NCI-H2171 treated with DMSO at 0.1 percent for 48 hours (cell line): Measurements from ENCODE around the gene FAM221B.

Experiments
- DNase-seq: peaks from one replicate; lab custom pipeline; 2025; lab: John Stamatoyannopoulos, UW

Gene FAM221B, protein sequence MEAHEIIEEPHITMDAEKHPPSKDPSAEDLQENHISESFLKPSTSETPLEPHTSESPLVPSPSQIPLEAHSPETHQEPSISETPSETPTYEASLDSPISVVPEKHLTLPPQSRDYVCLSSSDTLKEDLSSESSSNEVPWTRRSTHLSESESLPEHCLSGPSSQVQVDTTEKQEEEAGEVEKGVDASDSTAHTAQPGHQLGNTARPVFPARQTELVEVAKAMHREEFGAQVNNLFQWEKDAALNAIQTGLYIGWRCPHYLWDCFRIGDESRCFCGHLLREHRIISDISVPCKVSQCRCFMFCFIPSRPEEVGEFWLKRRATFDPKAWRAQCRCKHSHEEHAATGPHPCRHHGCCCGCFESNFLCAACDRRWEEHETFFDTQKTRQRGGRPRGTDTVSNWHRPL

DNA sequence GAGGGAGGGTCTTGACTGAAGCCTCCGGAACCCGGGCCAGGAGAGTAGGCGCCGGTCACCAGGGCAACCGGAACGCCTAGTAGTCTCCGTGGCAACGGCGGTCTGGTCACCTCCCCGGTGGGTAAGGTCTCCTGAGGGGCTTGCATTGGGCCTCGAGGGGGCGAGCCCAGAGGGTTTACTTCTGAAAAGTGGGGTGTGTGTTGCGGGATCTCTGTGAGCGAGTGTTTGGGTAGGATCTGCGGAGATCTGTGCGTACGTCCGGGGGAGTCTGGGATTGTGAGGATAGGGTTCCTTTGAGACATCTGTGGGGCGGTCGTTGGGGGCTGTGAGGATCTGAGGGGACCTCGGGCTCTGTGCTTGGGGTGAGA lies at the start of gene FAM221B:
Gene FAM221B (minus strand): TSS at position 17 of the 368 bp plus-strand sequence. CDS start 2,571 bp downstream, outside the sequence.
- DNase-seq = no peak

DNA sequence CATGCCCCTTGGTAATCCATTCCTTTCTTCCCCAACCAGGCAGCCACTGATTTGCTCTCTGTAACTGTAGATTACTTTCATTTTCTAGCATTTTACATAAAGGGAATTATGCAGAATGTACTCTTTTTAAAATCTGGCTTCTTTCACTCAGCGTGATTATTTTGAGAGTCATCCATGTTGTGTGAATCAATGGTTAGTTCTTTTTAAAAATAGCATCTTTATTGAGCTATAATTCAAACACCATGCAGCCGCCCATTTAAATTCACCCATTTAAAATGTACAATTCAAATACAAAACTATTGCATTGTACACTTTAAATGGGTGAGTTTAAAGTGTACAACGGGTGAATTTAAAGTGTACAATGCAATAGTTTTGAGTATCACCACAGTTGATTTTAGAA lies 44.0 kb upstream of the FAM221B start:
- DNase-seq = no peak

DNA sequence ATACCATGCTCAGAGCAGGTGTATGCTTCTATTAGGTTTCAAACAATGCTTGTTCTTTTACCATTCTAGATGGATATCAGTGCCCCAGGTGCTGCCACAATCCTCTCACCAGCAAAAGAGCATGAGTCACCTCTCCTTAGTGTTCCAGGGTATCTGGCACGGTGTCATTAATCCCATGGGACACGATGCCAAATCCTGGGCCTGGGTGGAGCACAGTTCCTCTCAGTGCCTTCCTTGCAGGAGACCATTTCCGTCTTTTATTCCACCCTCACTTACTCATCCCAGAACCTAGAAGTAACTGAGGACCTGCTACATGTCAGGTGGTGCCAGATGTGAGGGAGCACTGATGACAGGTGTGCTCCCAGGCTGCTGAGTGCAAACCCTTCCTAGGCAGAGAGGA lies 43.0 kb upstream of the FAM221B start:
- peak; percentile 29 for DNase-seq

DNA sequence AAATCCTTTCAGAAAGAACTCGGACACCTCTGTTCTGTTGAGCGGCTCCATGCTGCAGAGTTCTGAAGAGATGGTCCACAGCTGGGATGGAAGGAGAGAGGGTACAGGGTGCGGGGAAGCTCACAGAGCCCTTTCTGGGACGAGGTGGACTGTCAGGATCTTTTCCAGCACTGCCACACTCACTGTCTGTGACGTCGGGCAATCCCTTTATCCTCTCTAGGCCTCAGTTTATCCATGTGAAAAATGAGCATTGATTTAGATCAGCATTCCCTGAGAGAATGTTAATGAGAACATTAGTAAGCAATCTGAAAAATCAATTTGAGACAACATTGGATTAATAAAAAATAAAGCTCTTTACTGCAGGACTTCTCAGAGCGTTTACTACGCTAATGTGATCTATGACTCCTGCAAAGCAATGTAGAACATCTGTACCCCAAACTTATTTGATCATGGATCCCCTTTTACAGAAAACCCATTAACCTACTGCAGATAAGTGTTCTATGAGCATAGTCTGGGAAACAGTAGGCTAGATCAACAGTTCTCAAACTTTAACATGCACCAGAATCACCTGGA lies 41.9 kb upstream of the FAM221B start, which contains the start of gene OR13J1:
Gene OR13J1 (minus strand): TSS at position 51 of the 573 bp plus-strand sequence. CDS start 0 bp downstream, at position 51.
- no peak for DNase-seq

DNA sequence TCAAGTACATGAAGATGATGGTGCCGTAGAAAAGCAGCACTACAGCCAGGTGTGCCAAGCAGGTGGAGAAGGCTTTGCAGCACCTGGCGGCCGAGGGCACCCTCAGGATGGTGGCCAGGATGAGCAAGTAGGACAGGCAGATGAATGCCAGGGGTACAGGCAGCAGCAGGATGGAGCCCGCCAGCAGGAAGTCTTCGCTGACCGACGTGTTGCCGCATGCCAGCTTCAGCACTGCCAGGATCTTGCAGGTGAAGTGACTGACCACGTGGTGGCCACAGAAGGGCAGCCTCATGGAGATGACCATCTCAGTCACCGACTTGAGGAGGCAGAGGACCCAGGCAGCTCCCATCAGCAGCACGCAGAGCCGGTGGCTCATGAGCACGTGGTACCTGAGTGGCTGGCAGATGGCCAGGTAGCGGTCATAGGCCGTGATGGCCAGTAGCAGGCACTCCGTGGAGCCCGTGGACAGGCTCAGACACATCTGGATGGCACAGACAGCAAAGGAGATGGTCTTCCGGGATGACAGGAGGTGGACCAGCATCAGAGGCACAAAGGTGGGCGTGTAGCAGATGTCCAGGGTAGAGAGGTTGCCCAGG lies 41.2 kb upstream of the FAM221B start:
- no peak for DNase-seq

DNA sequence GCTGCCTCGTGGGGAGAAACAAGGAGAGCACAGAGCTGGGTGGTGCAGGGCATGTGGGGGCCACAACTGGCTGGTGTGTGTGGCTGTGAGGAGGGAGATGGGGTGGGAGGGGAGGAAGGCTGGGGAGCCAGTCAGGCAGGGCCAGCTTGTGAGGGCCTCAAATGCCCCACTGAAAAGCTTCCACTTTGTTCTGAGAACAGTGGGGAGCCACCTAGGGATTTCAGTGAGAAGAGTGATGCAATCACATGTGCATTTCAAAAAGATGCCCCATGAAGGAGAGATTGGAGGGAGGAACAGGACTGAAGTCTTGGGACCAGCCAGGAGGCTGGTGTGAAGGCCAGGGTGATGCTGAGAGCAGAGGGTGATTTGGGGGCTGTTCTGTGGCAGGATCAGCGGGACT lies 40.4 kb upstream of the FAM221B start:
- DNase-seq = no peak

DNA sequence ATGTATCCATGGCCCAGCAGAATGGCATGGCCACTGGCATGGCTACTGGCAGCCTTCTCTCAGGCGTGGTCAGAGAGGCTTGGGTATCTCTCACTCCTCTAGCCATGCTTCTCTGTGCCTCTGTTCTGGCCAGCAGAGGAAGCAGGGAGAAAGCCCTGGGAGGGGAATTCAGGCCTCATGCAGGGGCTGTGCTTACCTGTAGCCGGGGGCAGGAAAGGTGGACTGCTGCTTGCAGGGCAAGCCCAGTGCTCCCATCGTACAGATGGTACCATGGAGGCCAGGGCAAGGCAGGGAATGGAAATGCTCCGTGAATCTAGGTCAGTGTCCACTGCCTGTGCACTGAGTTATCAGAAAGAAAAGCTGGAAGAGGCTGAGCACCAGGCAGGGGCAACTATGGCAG lies 39.0 kb upstream of the FAM221B start:
- DNase-seq = no peak

DNA sequence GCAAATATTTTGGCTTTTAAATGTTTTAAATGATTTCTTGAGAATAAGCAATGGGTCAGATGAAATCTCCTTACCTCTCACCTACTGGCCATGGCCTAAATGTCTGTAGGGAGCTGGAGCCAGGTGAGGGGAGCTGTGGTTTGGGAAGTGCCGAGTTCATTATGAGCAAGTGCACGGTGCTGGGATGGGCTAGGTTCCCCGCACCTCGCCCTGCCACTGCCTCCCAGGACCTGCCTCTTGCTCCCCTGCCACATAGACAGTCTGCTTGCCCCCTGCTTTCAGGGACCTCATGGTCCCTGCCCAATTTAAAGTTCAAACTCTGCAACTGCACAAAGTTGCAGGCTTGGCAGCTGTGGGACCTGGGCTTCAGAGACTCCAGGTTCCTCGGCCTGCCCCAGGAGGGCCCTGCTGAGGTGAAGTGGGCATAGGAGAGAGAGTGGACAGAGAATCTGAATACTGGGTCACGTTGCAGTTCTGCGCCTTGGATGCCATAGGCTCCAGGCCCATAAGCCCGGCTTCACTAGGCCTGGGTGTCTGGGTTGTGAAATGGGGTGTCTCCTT lies 36.2 kb upstream of the FAM221B start:
- no peak for DNase-seq

DNA sequence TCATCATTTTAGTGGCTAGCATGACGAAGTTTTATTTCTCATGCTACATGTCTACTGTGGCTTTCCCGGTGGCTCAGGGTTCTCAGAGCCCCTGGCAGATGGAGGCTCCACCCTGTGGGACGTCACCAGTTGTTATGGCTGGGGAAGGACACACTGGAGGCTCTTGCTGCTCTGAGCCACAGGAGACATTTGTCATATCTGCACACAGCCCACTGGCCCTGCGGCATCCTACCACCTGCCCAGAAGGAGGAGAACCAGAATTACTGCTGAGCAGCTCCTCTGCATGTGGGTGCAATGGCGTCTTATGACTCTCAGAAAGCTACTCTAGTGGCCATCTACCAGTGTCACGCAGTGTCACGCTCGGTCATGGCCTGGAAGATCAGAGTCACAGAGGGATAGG lies 35.1 kb upstream of the FAM221B start:
- DNase-seq = no peak

DNA sequence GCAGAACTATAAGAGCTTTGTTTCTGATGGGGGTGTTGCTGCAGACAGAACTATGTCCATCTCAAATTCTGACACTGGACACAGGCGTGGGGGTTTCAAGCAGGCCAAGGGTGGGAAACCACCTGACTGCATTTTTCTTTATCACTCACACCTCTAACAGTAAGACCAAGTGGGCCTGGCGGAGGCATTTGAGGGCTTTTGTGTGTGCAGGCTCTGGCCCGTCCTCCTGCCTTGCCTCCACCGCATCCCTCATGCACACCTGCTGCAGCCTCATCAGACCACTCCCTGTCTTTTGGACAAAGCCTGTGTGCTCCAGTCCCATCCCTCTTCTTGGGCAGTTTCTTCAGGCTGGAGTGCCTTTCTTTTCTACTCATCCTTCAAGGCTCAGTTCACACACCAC lies 33.8 kb upstream of the FAM221B start:
- no peak for DNase-seq

DNA sequence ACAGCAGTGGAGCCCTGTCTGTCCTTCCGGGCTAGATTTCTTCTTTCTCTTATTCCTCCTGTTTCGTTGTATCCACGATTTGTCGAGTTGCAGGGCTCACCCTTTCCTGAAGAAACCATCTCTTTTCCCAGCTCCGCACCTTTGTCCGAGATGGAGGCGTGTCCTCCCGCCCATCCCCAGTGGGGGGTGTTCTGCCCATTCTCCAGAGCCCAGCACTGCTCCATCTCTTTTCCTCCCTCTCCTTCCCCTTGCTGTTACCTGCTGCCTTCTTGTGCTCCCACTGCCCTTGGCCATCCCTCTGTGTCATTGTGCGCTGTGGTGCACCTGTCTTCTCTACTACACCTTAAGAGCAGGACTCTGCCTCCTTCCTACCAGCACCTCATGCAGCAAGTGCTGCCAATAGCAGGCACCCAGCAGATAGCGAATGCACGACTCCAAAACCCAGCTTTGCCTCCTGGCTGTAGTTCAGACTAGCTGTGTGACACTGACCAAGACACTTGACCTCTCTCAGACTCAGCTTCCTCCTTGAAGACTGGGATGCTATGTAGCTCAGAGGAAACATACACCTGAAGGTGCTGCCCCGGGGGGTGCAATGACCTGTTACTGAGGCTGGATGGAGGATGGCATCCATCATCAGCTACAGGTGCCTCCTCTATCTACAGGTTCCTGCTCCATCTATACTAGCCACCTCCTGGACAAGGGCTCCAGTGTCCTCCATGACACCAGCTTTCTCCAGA lies 32.8 kb upstream of the FAM221B start:
- no peak for DNase-seq

DNA sequence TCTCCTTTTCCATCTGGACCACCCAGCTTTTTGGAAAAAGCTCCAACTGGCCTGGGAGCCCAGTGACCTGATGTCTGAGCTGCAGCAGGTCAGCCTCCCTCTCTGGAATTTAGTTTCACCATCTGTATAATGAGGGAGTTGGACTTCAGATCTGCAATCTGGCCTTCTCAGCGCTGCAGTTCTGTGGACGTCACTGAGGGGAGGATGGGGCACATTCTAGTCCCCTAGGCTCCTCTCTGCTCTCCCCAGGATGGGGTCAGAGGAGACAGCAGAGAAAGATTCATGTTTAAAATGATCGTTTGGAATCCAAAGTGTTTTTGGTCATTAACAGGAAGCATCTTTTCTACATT lies 31.4 kb upstream of the FAM221B start:
- no peak for DNase-seq

DNA sequence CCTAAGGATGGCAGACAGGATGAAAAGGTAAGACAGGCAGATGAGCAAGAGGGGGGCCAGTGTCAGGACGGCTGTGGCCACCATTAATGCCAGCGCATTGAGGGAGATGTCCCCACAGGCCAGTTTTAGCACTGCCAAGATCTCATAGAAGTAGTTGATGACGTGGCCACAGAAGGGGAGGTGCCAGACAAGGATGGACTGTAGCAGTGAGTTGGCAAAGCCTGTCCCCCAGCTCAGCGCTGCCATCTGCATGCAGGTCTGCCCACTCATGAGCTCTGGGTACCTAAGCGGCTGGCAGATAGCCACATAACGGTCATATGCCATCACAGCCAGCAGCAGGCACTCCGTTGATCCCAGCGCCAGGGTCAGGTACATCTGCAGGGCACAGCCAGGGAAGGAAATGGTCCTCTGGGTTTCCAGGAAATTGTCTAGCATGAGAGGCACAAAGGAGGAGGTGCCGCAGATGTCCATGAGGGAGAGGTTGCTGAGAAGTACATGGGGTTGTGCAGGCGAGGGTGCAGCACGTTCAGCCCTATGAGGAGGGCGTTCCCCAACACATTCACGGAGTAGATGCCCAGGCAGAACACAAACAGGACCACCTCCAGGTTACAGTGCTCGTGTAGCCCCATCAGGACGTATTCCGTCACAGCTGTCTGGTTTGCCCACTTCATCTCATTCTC lies 30.9 kb upstream of the FAM221B start:
- peak; percentile 13 for DNase-seq

DNA sequence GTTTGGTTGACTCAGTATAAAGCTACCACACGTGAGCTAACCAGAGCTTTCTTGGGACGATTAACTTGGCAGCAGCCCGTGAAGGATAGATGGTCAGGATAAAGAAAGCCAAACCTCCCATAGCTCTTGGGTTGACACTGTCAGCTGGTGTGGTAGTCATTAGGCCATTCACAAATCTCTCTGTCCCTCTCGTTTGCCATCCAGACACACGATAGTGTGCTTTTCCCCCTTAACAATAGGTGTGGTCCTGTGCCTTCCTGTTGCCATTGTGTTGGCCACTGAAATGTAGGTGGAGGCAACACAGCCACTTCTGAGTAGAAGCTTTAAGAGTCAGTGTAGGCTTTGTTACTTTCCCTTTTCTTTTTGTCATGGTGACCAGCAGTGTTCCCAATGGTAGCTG lies 29.9 kb upstream of the FAM221B start:
- DNase-seq = no peak

DNA sequence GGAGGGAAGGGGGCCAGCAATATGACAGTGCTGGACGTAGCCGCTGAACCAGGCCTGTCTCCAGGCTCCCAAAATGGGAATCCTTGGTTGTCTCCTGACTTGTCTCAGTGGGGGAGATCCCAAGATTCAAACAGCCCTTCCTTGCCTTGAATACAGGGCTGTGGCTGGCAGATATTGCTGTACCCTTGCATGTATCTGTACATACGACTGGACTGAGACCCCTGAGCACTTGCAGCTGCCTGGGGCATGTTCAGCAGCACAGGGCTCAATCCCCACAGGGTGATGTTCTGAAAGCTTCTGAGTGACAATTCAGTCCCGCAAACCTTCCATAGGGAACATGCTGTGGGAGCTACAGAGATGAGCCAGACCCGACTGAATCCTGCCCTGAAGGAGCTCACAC lies 28.4 kb upstream of the FAM221B start:
- no peak for DNase-seq

DNA sequence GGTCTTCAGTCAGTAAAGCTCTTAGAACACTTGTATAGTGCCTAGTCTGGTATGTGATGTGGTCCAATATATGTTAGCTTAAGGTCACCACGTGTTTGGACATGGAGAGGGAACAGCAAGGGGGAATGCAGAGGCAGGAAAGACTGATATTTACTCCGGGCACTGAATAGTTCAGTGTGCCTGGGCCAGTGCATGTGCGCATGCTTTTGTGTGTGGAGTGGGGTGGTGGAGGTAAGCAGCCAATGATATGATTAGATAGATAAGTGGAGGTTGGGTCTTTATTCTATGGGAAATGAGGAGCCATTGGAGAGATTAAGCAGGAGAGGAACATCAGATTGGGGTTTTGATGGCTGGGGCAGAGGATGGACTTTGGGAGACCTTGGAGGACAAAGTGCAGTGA lies 27.7 kb upstream of the FAM221B start:
- DNase-seq = no peak

DNA sequence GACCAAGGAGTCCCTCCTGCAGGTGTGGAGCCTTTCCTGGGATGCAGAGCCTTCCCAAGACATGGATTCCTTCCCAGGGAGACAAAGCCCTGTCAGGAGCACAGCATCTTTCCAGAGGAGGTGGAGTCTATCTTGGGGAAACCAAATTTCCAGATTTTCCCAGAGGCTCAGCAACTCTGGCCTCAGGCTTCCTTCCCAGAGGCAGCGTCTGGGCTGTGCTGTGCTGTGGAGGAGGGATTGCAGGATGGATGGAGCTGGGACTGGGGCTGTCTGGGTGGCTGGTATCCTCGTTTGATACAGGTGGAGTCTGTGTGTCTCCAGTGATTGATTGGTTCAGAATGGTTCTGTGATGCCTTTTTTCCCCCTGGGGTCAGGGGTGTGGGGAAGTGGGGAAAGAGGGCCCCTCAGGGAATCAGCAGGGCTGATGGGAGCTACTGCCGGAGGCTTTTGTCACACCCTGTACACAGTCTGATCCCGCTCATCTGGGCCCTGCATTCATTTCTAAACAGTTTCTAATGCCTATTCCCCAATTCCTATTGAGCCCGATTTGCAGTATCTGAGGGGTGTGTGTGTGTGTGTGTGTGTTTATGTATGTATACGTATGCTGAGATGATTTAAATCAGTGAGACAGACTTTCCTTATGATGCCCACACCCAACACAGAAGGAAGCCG lies 25.7 kb upstream of the FAM221B start:
- DNase-seq = no peak

DNA sequence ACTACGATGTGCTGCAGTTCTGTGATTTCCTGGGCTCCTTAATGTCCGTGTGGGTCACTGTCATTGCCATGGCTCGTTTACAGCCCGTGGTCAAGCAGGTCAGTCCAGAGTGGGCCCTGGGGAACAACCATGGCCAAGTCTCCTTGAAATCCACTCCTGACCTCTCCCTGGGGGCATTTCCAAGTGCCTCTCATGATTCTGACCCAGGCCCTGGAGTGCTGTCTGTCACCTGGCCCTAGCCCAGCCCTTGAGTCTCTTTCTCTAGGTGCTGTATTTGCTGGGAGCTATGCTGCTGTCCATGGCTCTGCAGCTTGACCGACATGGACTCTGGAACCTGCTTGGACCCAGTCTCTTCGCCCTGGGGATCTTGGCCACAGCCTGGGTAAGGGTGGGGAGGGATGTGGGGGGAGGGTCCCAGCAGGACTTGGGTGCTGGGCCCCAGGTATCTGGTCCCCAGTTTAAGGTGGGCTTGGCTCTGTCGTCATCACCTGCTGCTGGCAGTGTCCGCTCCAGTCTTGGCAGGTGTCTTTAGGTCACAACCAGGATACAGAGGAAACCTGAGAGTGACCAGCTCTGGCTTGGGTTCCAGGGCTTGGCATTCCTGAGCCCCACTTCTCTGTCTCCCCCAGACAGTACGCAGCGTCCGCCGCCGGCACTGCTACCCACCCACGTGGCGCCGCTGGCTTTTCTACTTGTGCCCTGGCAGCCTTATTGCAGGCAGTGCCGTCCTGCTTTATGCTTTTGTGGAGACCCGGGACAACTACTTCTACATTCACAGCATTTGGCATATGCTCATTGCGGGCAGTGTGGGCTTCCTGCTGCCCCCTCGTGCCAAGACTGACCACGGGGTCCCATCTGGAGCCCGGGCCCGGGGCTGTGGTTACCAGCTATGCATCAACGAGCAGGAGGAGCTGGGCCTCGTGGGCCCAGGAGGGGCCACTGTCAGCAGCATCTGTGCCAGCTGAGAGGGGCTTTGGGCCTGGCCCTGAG lies 24.6 kb upstream of the FAM221B start:
- no peak for DNase-seq

DNA sequence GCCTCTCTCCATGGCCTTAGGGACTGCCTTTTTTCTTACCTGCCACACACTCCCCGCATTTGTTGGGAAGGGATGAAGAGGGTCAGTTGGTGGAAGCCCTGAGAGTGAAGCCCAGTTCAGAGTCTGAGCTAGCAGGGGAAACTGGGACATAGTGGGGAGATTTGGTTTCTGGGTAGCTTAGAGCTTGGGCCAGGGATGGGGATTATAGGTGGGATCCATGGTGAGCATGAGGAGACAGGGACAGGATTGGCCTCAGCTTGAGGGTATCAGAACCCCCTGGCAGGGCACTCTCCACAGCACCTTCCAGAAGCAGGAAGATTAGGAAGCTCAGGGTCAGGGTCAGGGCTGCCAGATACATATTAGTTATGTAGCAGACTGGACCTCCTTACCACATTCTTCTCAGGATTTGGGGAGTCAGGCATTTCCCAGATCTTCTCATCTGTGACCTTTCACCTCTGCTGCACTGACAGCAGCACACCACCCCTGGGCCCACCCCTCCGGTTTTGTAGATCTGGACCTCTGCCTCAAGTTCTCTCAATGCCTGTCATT lies 23.8 kb upstream of the FAM221B start:
- no peak for DNase-seq
